ENCODE data around the gene TJAP1. TPM values are rescaled to one million over a fixed set of nuclear protein-coding genes. Genes with fewer than 3 reads are reported as not detected.
A peak's percentile ranks its signal among the peaks of the same experiment; 100 is the strongest.

Gene TJAP1
- total RNA-seq, 1 donor from 2014 or later, result 31.2 TPM

GRCh38 chr6:43488667-43489276 is 11.4 kb downstream of the TJAP1 start:
- no peak overlapping the region for H3K27ac ChIP-seq
- intact Hi-C loops (cut with DNase I), result no loop called here
- DNase-seq, result no peak
- H3K27me3 ChIP-seq, result no peaks in the 10 kb centered on the region
- peaks cover 15% of the 10 kb centered on the region for H3K4me1 ChIP-seq
- no peak overlapping the region for H3K4me3 ChIP-seq
- ATAC-seq, result no peak
- H3K36me3 ChIP-seq, result peaks cover 15% of the 10 kb centered on the region
- H3K9me3 ChIP-seq, result no peaks in the 10 kb centered on the region
- no peak for TF ChIP-seq CTCF (IDR thresholded peaks at IDR 0.05)

GRCh38 chr6:43489277-43490072 is 12.1 kb downstream of the TJAP1 start:
- no peak for ATAC-seq
- intact Hi-C loops (cut with DNase I), result no loop called here
- no peak for DNase-seq

GRCh38 chr6:43490523-43490939 is 13.2 kb downstream of the TJAP1 start:
- Histone ChIP-seq H3K27ac (no peak overlapping the region), H3K36me3 (peaks cover 11% of the 10 kb centered on the region), H3K4me1 (peaks cover 20% of the 10 kb centered on the region), H3K27me3 (no peaks in the 10 kb centered on the region), H3K9me3 (no peaks in the 10 kb centered on the region), H3K4me3 (no peak overlapping the region)
- no peak for DNase-seq
- intact Hi-C loops (cut with DNase I), result no loop called here
- no peak for TF ChIP-seq CTCF (IDR thresholded peaks at IDR 0.05)
- ATAC-seq, result no peak

More at GRCh38 chr6:43489277-43490072, 12.1 kb downstream of the TJAP1 start:
- peaks cover 15% of the 10 kb centered on the region for H3K36me3 ChIP-seq
- no peaks in the 10 kb centered on the region for H3K27me3 ChIP-seq
- TF ChIP-seq CTCF (IDR thresholded peaks at IDR 0.05), result no peak
- no peak overlapping the region for H3K27ac ChIP-seq
- no peak overlapping the region for H3K4me3 ChIP-seq
- H3K4me1 ChIP-seq, result peaks cover 15% of the 10 kb centered on the region
- H3K9me3 ChIP-seq, result no peaks in the 10 kb centered on the region

GRCh38 chr6:43491750-43492661 is 14.6 kb downstream of the TJAP1 start:
- DNase-seq (peak; percentile 84), ATAC-seq (peak; percentile 73)
- Histone ChIP-seq H3K4me1 (peaks cover 25% of the 10 kb centered on the region), H3K36me3 (no peaks in the 10 kb centered on the region), H3K27ac (no peak overlapping the region), H3K9me3 (no peaks in the 10 kb centered on the region), H3K4me3 (no peak overlapping the region), H3K27me3 (no peaks in the 10 kb centered on the region)
- intact Hi-C loops (cut with DNase I), result no loop called here
- no peak for TF ChIP-seq CTCF (IDR thresholded peaks at IDR 0.05)

- intact Hi-C loops (cut with DNase I), result no loop called here
- DNase-seq (no peak), ATAC-seq (peak; percentile 3)
- H3K27ac ChIP-seq, result no peak overlapping the region
- no peak overlapping the region for H3K4me3 ChIP-seq
- peaks cover 25% of the 10 kb centered on the region for H3K4me1 ChIP-seq
- TF ChIP-seq CTCF (IDR thresholded peaks at IDR 0.05), result no peak
- no peaks in the 10 kb centered on the region for H3K9me3 ChIP-seq
- H3K36me3 ChIP-seq, result peaks cover 2% of the 10 kb centered on the region
- H3K27me3 ChIP-seq, result no peaks in the 10 kb centered on the region
Observed at GRCh38 chr6:43492673-43493072, 15.3 kb downstream of the TJAP1 start.

Measured in upper lobe of right lung (tissue), 1 donor.